ENCODE results near the gene UVRAG. TPM values are rescaled to one million over a fixed set of nuclear protein-coding genes. Genes with fewer than 3 reads are reported as not detected.

The UVRAG gene
- total and polyA plus RNA-seq, 2 of the 13 experiments (the other 11 are each of a cell fraction or from before 2014, with no cell fraction given), result 9.7 to 17.3 TPM

GRCh38 chr11:76177250-76177686 lies 362.3 kb downstream of the UVRAG start (continued):
- TF ChIP-seq PCBP1 (IDR thresholded peaks at IDR 0.05; ENCODE audit: borderline replicate concordance, low read depth, low read length) (no peak), ZNF574 (CRISPR knock-in tag; IDR thresholded peaks at IDR 0.05) (peak; percentile 45; the same call in 1 of the 2 replicates), ZNF678 (CRISPR knock-in tag; IDR thresholded peaks at IDR 0.05) (no peak), ARID3A (IDR thresholded peaks at IDR 0.05; ENCODE audit: low read depth, low read length) (no peak), AGO2 (optimal IDR thresholded peaks at IDR 0.05; ENCODE audit: low read depth, low read length) (no peak), ZNF24 (IDR thresholded peaks at IDR 0.05) (no peak), MBD4 (IDR thresholded peaks at IDR 0.05; ENCODE audit: borderline replicate concordance, low read length) (no peak), NFE2L1 (CRISPR knock-in tag; IDR thresholded peaks at IDR 0.05; ENCODE audit: borderline replicate concordance) (no peak), PPARG (CRISPR knock-in tag; conservative IDR thresholded peaks at IDR 0.05) (no peak), ISL2 (CRISPR knock-in tag; IDR thresholded peaks at IDR 0.05) (peak; percentile 55; the same call in 1 of the 2 replicates), ATF3 (CRISPR knock-in tag; IDR thresholded peaks at IDR 0.05) (no peak), FOXA3 (CRISPR knock-in tag; IDR thresholded peaks at IDR 0.05) (no peak), HMGXB4 (CRISPR knock-in tag; IDR thresholded peaks at IDR 0.05; ENCODE audit: borderline replicate concordance in 1 of 2, low read depth in 1 of 2) (no peak), SMAD1 (CRISPR knock-in tag; IDR thresholded peaks at IDR 0.05; ENCODE audit: borderline replicate concordance, low read depth) (no peak), POLR2G (IDR thresholded peaks at IDR 0.05; ENCODE audit: low read depth, low read length) (no peak), SIX4 (CRISPR knock-in tag; IDR thresholded peaks at IDR 0.05) (no peak), ZNF317 (CRISPR knock-in tag; IDR thresholded peaks at IDR 0.05) (no peak), ETS1 (CRISPR knock-in tag; IDR thresholded peaks at IDR 0.05) (no peak)

Measured in HepG2 (cell line).